ENCODE measurements around the gene CDC27.
A peak's percentile ranks its signal among the peaks of the same experiment; 100 is the strongest.
"Not testable (repeated sequence)": the region's sequence is repeated elsewhere in the genome, so short reads cannot be mapped to it uniquely, and the experiment has no call there.

The CDC27 gene

GRCh38 chr17:47162013-47162622 is 27.0 kb downstream of the CDC27 start:
- peaks cover 0 to 3% of the 10 kb centered on the region in 2 donors for H3K4me1 ChIP-seq (ENCODE audit: control insufficient read depth in 1 of 2, insufficient read depth in 2 of 2, low read length in 2 of 2)
- H3K27me3 ChIP-seq (ENCODE audit: control insufficient read depth in 1 of 2, insufficient read depth in 2 of 2, low read length in 2 of 2) = no peaks in the 10 kb centered on the region
- H3K36me3 ChIP-seq (ENCODE audit: control insufficient read depth in 1 of 2, insufficient read depth in 2 of 2, low read length in 2 of 2) = peaks cover 3 to 23% of the 10 kb centered on the region in 2 donors
- no peak overlapping the region for H3K9ac ChIP-seq (ENCODE audit: low read depth in 1 of 2, low read length in 2 of 2)
- H3K9me3 ChIP-seq (ENCODE audit: control insufficient read depth in 1 of 2, low read length in 2 of 2) = no peaks in the 10 kb centered on the region
- H3K4me3 ChIP-seq (ENCODE audit: low read depth in 1 of 2, low read length in 2 of 2) = peak overlapping the region in 1 of 2 donors; percentile 4
- no peak overlapping the region for H3K27ac ChIP-seq (ENCODE audit: low read depth, low read length)

GRCh38 chr17:47159315-47159714 is 29.8 kb downstream of the CDC27 start:
- Histone ChIP-seq H3K36me3 (ENCODE audit: control insufficient read depth in 1 of 2, insufficient read depth in 2 of 2, low read length in 2 of 2) (peaks cover 3 to 44% of the 10 kb centered on the region in 2 donors), H3K4me1 (ENCODE audit: control insufficient read depth in 1 of 2, insufficient read depth in 2 of 2, low read length in 2 of 2) (peaks cover 0 to 3% of the 10 kb centered on the region in 2 donors)

GRCh38 chr17:47145351-47145750 is 43.7 kb downstream of the CDC27 start:
- no peak overlapping the region for H3K9ac ChIP-seq (ENCODE audit: low read depth in 1 of 2, low read length in 2 of 2)
- H3K4me1 ChIP-seq (ENCODE audit: control insufficient read depth in 1 of 2, insufficient read depth in 2 of 2, low read length in 2 of 2) = no peaks in the 10 kb centered on the region
- H3K9me3 ChIP-seq (ENCODE audit: control insufficient read depth in 1 of 2, low read length in 2 of 2) = no peaks in the 10 kb centered on the region
- H3K36me3 ChIP-seq (ENCODE audit: control insufficient read depth in 1 of 2, insufficient read depth in 2 of 2, low read length in 2 of 2) = peaks cover 3 to 63% of the 10 kb centered on the region in 2 donors
- no peak overlapping the region for H3K27ac ChIP-seq (ENCODE audit: low read depth, low read length)
- no peak overlapping the region for H3K4me3 ChIP-seq (ENCODE audit: low read depth in 1 of 2, low read length in 2 of 2)
- no peaks in the 10 kb centered on the region for H3K27me3 ChIP-seq (ENCODE audit: control insufficient read depth in 1 of 2, insufficient read depth in 2 of 2, low read length in 2 of 2)

More at GRCh38 chr17:47159315-47159714, 29.8 kb downstream of the CDC27 start:
- Histone ChIP-seq H3K9me3 (ENCODE audit: control insufficient read depth in 1 of 2, low read length in 2 of 2) (no peaks in the 10 kb centered on the region), H3K27ac (ENCODE audit: low read depth, low read length) (no peak overlapping the region), H3K9ac (ENCODE audit: low read depth in 1 of 2, low read length in 2 of 2) (no peak overlapping the region), H3K4me3 (ENCODE audit: low read depth in 1 of 2, low read length in 2 of 2) (no peak overlapping the region), H3K27me3 (ENCODE audit: control insufficient read depth in 1 of 2, insufficient read depth in 2 of 2, low read length in 2 of 2) (no peaks in the 10 kb centered on the region)

GRCh38 chr17:47135235-47135634 is 53.9 kb downstream of the CDC27 start:
- no peaks in the 10 kb centered on the region for H3K9me3 ChIP-seq (ENCODE audit: control insufficient read depth in 1 of 2, low read length in 2 of 2)
- H3K9ac ChIP-seq (ENCODE audit: low read depth in 1 of 2, low read length in 2 of 2) = no peak overlapping the region
- H3K4me3 ChIP-seq (ENCODE audit: low read depth in 1 of 2, low read length in 2 of 2) = no peak overlapping the region
- H3K27me3 ChIP-seq (ENCODE audit: control insufficient read depth in 1 of 2, insufficient read depth in 2 of 2, low read length in 2 of 2) = no peaks in the 10 kb centered on the region
- H3K36me3 ChIP-seq (ENCODE audit: control insufficient read depth in 1 of 2, insufficient read depth in 2 of 2, low read length in 2 of 2) = peaks cover 6 to 46% of the 10 kb centered on the region in 2 donors
- H3K4me1 ChIP-seq (ENCODE audit: control insufficient read depth in 1 of 2, insufficient read depth in 2 of 2, low read length in 2 of 2) = no peaks in the 10 kb centered on the region
- H3K27ac ChIP-seq (ENCODE audit: low read depth, low read length) = no peak overlapping the region

- not testable (repeated sequence) for H3K27me3 ChIP-seq (ENCODE audit: control insufficient read depth in 1 of 2, insufficient read depth in 2 of 2, low read length in 2 of 2); H3K9me3 ChIP-seq (ENCODE audit: control insufficient read depth in 1 of 2, low read length in 2 of 2); H3K27ac ChIP-seq (ENCODE audit: low read depth, low read length); H3K9ac ChIP-seq (ENCODE audit: low read depth in 1 of 2, low read length in 2 of 2); H3K4me3 ChIP-seq (ENCODE audit: low read depth in 1 of 2, low read length in 2 of 2); H3K4me1 ChIP-seq (ENCODE audit: control insufficient read depth in 1 of 2, insufficient read depth in 2 of 2, low read length in 2 of 2)
- peaks cover 2 to 43% of the 10 kb centered on the region in 2 donors for H3K36me3 ChIP-seq (ENCODE audit: control insufficient read depth in 1 of 2, insufficient read depth in 2 of 2, low read length in 2 of 2)
Observed at GRCh38 chr17:47134354-47134753, 54.7 kb downstream of the CDC27 start.

GRCh38 chr17:47131761-47132160 is 57.3 kb downstream of the CDC27 start:
- Histone ChIP-seq H3K4me1 (ENCODE audit: control insufficient read depth in 1 of 2, insufficient read depth in 2 of 2, low read length in 2 of 2) (no peaks in the 10 kb centered on the region), H3K9me3 (ENCODE audit: control insufficient read depth in 1 of 2, low read length in 2 of 2) (no peaks in the 10 kb centered on the region), H3K27ac (ENCODE audit: low read depth, low read length) (no peak overlapping the region), H3K36me3 (ENCODE audit: control insufficient read depth in 1 of 2, insufficient read depth in 2 of 2, low read length in 2 of 2) (peaks cover 11 to 37% of the 10 kb centered on the region in 2 donors), H3K9ac (ENCODE audit: low read depth in 1 of 2, low read length in 2 of 2) (no peak overlapping the region), H3K27me3 (ENCODE audit: control insufficient read depth in 1 of 2, insufficient read depth in 2 of 2, low read length in 2 of 2) (no peaks in the 10 kb centered on the region), H3K4me3 (ENCODE audit: low read depth in 1 of 2, low read length in 2 of 2) (no peak overlapping the region)

GRCh38 chr17:47126835-47127234 is 62.3 kb downstream of the CDC27 start:
- not testable (repeated sequence) for H3K4me1 ChIP-seq (ENCODE audit: control insufficient read depth in 1 of 2, insufficient read depth in 2 of 2, low read length in 2 of 2); H3K4me3 ChIP-seq (ENCODE audit: low read depth in 1 of 2, low read length in 2 of 2); H3K9ac ChIP-seq (ENCODE audit: low read depth in 1 of 2, low read length in 2 of 2); H3K27me3 ChIP-seq (ENCODE audit: control insufficient read depth in 1 of 2, insufficient read depth in 2 of 2, low read length in 2 of 2); H3K27ac ChIP-seq (ENCODE audit: low read depth, low read length); H3K9me3 ChIP-seq (ENCODE audit: control insufficient read depth in 1 of 2, low read length in 2 of 2)
- peaks cover 11 to 38% of the 10 kb centered on the region in 2 donors for H3K36me3 ChIP-seq (ENCODE audit: control insufficient read depth in 1 of 2, insufficient read depth in 2 of 2, low read length in 2 of 2)

- not testable (repeated sequence) for H3K27me3 ChIP-seq (ENCODE audit: control insufficient read depth in 1 of 2, insufficient read depth in 2 of 2, low read length in 2 of 2); H3K27ac ChIP-seq (ENCODE audit: low read depth, low read length); H3K4me3 ChIP-seq (ENCODE audit: low read depth in 1 of 2, low read length in 2 of 2); H3K9ac ChIP-seq (ENCODE audit: low read depth in 1 of 2, low read length in 2 of 2); H3K4me1 ChIP-seq (ENCODE audit: control insufficient read depth in 1 of 2, insufficient read depth in 2 of 2, low read length in 2 of 2); H3K9me3 ChIP-seq (ENCODE audit: control insufficient read depth in 1 of 2, low read length in 2 of 2)
- H3K36me3 ChIP-seq (ENCODE audit: control insufficient read depth in 1 of 2, insufficient read depth in 2 of 2, low read length in 2 of 2) = peaks cover 16 to 40% of the 10 kb centered on the region in 2 donors
Observed at GRCh38 chr17:47123262-47123661, 65.8 kb downstream of the CDC27 start.

- Histone ChIP-seq H3K9me3 (ENCODE audit: control insufficient read depth in 1 of 2, low read length in 2 of 2) (no peaks in the 10 kb centered on the region), H3K27ac (ENCODE audit: low read depth, low read length) (no peak overlapping the region), H3K9ac (ENCODE audit: low read depth in 1 of 2, low read length in 2 of 2) (no peak overlapping the region), H3K4me3 (ENCODE audit: low read depth in 1 of 2, low read length in 2 of 2) (no peak overlapping the region), H3K36me3 (ENCODE audit: control insufficient read depth in 1 of 2, insufficient read depth in 2 of 2, low read length in 2 of 2) (peaks cover 14 to 39% of the 10 kb centered on the region in 2 donors), H3K4me1 (ENCODE audit: control insufficient read depth in 1 of 2, insufficient read depth in 2 of 2, low read length in 2 of 2) (no peaks in the 10 kb centered on the region), H3K27me3 (ENCODE audit: control insufficient read depth in 1 of 2, insufficient read depth in 2 of 2, low read length in 2 of 2) (no peaks in the 10 kb centered on the region)
Observed at GRCh38 chr17:47120521-47121095, 68.5 kb downstream of the CDC27 start.

GRCh38 chr17:47119746-47120520 is 69.2 kb downstream of the CDC27 start:
- Histone ChIP-seq H3K9ac (ENCODE audit: low read depth in 1 of 2, low read length in 2 of 2) (no peak overlapping the region), H3K27me3 (ENCODE audit: control insufficient read depth in 1 of 2, insufficient read depth in 2 of 2, low read length in 2 of 2) (no peaks in the 10 kb centered on the region), H3K4me3 (ENCODE audit: low read depth in 1 of 2, low read length in 2 of 2) (no peak overlapping the region), H3K4me1 (ENCODE audit: control insufficient read depth in 1 of 2, insufficient read depth in 2 of 2, low read length in 2 of 2) (no peaks in the 10 kb centered on the region), H3K9me3 (ENCODE audit: control insufficient read depth in 1 of 2, low read length in 2 of 2) (no peaks in the 10 kb centered on the region), H3K27ac (ENCODE audit: low read depth, low read length) (no peak overlapping the region), H3K36me3 (ENCODE audit: control insufficient read depth in 1 of 2, insufficient read depth in 2 of 2, low read length in 2 of 2) (peaks cover 14 to 39% of the 10 kb centered on the region in 2 donors)

Data from duodenal mucosa (tissue), 2 donors.